ENCODE results near the gene TEX51. TPM values are rescaled to one million over a fixed set of nuclear protein-coding genes. Genes with fewer than 3 reads are reported as not detected.
A peak's percentile ranks its signal among the peaks of the same experiment; 100 is the strongest.

Gene TEX51
- total RNA-seq, 6 donors from 2014 or later, result not detected

- WGBS, 2 donors, result 81 to 82% methylated on average over 4 of the region's 4 CpGs
- no peak for TF ChIP-seq POLR2A (IDR thresholded peaks at IDR 0.05)
- TF ChIP-seq POLR2AphosphoS5 (IDR thresholded peaks at IDR 0.05), result no peak
- DNase-seq, result no peak
Measured at GRCh38 chr2:126940331-126940730, 41.6 kb downstream of the TEX51 start.

DNA sequence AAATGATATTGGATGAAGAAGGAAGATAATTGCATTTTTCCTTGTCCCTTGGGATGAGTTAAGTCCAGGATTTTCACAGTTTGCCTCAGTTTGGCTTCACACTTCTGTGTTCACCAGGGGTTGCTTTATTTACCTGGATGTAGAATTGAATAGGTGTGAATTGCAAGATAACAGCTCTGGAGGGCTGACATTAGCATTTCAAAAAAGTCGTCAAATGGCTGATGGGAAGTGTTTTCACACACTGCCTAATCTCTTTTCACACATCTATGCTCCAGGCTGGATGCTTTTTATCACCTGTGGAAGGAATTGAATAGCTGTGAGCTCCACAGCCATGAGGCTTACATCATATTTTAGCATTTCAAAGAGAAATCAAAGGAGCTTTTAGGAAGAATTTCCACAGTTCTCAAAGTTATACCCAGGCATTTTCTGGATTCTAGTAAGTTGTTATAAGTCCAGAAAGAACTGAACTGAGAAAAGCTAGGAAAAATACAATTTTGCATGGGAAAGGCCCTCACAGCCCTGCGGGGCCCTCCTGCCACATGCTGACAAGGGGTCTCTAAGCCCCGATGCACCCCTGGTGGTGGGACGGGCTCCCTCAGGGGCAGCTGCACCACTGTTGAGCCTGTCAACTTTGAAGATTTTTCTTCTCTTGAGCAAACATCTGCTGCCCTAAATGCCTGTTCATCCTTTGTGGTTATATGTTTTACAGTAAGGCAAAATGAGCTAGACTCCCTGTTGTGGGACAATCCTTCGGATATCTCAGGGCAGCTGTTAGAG is 43.9 kb downstream of the TEX51 start:
- Histone ChIP-seq H3K27me3 (no peaks in the 10 kb centered on the region), H3K27ac (no peak overlapping the region), H3K36me3 (no peaks in the 10 kb centered on the region), H3K4me1 (no peaks in the 10 kb centered on the region), H3K4me3 (no peak overlapping the region), H3K9me3 (no peaks in the 10 kb centered on the region)
- DNase-seq, result peak in 1 of 2 donors; percentile 6
- no peak for ATAC-seq (ENCODE audit: low FRiP score in 2 of 2)
- 30 to 58% methylated on average over 5 of the region's 5 CpGs for WGBS, 2 donors
- TF ChIP-seq, protein P1, sequence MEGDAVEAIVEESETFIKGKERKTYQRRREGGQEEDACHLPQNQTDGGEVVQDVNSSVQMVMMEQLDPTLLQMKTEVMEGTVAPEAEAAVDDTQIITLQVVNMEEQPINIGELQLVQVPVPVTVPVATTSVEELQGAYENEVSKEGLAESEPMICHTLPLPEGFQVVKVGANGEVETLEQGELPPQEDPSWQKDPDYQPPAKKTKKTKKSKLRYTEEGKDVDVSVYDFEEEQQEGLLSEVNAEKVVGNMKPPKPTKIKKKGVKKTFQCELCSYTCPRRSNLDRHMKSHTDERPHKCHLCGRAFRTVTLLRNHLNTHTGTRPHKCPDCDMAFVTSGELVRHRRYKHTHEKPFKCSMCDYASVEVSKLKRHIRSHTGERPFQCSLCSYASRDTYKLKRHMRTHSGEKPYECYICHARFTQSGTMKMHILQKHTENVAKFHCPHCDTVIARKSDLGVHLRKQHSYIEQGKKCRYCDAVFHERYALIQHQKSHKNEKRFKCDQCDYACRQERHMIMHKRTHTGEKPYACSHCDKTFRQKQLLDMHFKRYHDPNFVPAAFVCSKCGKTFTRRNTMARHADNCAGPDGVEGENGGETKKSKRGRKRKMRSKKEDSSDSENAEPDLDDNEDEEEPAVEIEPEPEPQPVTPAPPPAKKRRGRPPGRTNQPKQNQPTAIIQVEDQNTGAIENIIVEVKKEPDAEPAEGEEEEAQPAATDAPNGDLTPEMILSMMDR (IDR thresholded peaks at IDR 0.05), result no peak
- TF ChIP-seq POLR2A (IDR thresholded peaks at IDR 0.05) (no peak), EP300 (IDR thresholded peaks at IDR 0.05) (no peak), POLR2AphosphoS5 (IDR thresholded peaks at IDR 0.05) (no peak)

More at GRCh38 chr2:126940331-126940730, 41.6 kb downstream of the TEX51 start:
- ATAC-seq (ENCODE audit: low FRiP score in 2 of 2), result no peak
- H3K36me3 ChIP-seq, result no peaks in the 10 kb centered on the region
- H3K9me3 ChIP-seq, result no peaks in the 10 kb centered on the region
- H3K4me1 ChIP-seq, result no peaks in the 10 kb centered on the region
- H3K27ac ChIP-seq, result no peak overlapping the region
- H3K27me3 ChIP-seq, result no peaks in the 10 kb centered on the region
- no peak overlapping the region for H3K4me3 ChIP-seq

- TF ChIP-seq POLR2A (IDR thresholded peaks at IDR 0.05), result no peak
- TF ChIP-seq EP300 (IDR thresholded peaks at IDR 0.05), result no peak
- TF ChIP-seq, protein P1 (IDR thresholded peaks at IDR 0.05), result no peak
- no peak for TF ChIP-seq POLR2AphosphoS5 (IDR thresholded peaks at IDR 0.05)
- H3K4me3 ChIP-seq, result no peak overlapping the region
- H3K9me3 ChIP-seq, result no peaks in the 10 kb centered on the region
- DNase-seq (no peak), ATAC-seq (ENCODE audit: low FRiP score in 2 of 2) (no peak)
- no peaks in the 10 kb centered on the region for H3K36me3 ChIP-seq
- WGBS, 2 donors, result 86 to 92% methylated on average over 4 of the region's 4 CpGs
- no peaks in the 10 kb centered on the region for H3K27me3 ChIP-seq
- no peaks in the 10 kb centered on the region for H3K4me1 ChIP-seq
- H3K27ac ChIP-seq, result no peak overlapping the region
Measured at GRCh38 chr2:126943612-126944348, 45.1 kb downstream of the TEX51 start.

- no peak for DNase-seq
Measured at GRCh38 chr2:126945118-126945517, 46.4 kb downstream of the TEX51 start.

More at GRCh38 chr2:126945118-126945517, 46.4 kb downstream of the TEX51 start:
- Histone ChIP-seq H3K4me3 (no peak overlapping the region), H3K27me3 (no peaks in the 10 kb centered on the region), H3K4me1 (no peaks in the 10 kb centered on the region), H3K9me3 (no peaks in the 10 kb centered on the region), H3K36me3 (no peaks in the 10 kb centered on the region), H3K27ac (no peak overlapping the region)
- no peak for ATAC-seq (ENCODE audit: low FRiP score in 2 of 2)
- WGBS, 2 donors, result 38 to 41% methylated on average over 5 to 6 of the region's 6 CpGs
- TF ChIP-seq, protein P1 (IDR thresholded peaks at IDR 0.05), result no peak
- TF ChIP-seq EP300 (IDR thresholded peaks at IDR 0.05) (no peak), POLR2A (IDR thresholded peaks at IDR 0.05) (no peak), POLR2AphosphoS5 (IDR thresholded peaks at IDR 0.05) (no peak)

Measured in upper lobe of left lung (tissue), 6 donors.